NCI-H2029 (cell line): ENCODE data around the gene TTC19.
"Not testable (repeated sequence)": the region's sequence is repeated elsewhere in the genome, so short reads cannot be mapped to it uniquely, and the experiment has no call there.

Experiments
- DNase-seq: peaks from one replicate; lab custom pipeline; 2025; lab: John Stamatoyannopoulos, UW

TTC19 gene

DNA sequence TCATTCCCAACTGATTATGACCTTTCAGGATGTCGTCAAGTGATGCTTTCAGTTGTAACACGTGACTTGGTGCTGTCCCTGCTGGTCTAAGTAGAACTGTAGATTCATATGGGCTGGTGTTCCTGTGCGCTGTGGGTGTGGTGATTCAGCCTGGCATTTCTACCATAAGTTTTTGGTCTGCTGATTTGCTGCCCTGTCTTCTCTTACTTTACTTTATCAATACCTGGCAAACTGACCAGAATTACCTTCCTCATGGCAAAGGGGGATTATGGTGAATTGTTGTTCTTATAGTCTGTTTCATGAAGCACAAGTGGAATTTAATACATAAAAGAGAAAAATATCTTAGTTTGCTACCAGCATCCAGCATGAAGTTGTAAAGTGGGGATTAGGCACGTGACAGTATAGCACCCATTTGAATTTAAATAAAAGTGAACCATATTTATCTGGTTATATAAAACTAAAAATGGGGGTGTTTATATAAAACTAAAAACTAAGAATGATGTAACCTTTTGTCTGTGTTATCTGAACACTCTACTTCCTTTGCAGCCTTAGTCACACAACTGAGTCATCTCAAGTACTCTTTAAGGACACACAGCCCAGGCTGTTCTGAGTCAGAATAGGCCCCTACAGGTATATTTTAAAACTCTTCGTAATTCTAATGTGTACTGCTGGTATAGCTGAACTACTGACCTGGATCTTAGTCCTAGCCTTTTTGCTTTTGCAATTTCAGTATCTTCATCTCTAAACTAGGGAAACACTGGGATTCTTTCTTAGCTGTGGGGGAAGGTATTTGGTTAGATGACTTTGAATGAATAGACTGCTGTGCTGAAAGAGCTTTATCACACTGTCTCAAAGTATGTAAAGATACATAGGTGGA, 28.3 kb downstream of the TTC19 start:
- no peak for DNase-seq

DNA sequence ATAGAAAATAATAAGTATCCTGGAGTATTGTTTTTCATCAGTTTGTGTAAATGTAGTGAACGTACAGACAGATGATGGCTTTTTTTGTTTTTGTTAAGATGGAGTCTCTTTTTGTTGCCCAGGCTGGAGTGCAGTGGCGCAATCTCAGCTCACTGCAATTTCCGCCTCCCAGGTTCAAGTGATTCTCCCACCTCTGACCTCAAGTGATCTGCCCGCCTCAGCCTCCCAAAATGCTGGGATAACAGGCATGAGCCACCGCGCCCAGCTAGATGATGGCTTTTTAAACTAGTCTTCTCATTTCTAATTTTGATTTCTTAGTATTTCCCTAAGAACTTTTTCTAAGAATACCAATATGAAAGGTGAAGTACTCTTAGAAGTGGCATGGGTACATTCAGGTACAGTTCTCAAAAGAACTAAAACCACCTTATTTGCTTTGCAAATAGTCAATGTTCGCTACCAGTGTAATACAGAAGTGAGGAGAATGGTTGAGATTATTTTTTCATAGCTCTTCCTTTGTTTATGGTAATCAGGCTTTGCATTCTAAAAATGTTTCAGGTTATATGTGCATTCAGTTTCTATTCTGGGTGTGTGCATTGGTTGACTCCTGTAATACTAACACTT, 34.2 kb downstream of the TTC19 start:
- DNase-seq, result no peak

DNA sequence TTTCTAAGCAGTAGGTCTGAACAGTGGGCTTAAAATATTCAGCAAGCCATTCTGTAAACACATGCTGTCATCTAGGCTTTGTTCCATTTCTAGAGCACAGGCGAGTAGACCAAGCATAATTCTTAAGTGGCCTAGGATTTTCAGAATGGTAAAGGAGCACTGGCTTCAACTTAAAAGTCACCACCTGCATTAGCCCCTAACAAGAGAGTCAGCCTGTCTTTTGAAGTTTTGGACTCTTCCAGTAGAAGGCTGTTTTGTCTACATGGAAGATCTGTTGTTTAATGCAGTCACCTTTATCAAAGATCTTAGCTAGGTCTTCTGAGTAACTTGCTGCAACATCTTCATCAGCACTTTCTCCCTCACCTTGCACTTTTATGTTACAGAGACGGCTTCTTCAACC, 36.6 kb downstream of the TTC19 start:
- DNase-seq, result no peak

DNA sequence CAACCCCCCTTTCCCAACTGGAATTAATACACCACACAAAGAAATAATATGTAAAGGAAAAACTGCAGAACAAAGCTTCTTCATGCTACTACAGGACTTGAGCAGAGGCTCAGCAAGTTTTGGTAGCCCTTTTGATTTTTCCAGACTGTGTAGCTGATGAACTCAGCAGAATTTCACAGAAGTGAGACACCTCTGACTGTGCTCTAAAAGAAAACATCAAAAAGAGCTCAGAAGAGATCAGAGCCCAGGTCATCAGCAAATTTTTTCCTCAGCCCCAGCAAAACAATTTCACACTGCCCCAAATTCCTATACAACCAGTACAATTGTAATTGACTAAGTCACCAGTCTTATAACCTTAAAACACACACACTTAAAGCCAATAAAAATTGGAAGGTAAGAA, 38.0 kb downstream of the TTC19 start:
- DNase-seq, result no peak

DNA sequence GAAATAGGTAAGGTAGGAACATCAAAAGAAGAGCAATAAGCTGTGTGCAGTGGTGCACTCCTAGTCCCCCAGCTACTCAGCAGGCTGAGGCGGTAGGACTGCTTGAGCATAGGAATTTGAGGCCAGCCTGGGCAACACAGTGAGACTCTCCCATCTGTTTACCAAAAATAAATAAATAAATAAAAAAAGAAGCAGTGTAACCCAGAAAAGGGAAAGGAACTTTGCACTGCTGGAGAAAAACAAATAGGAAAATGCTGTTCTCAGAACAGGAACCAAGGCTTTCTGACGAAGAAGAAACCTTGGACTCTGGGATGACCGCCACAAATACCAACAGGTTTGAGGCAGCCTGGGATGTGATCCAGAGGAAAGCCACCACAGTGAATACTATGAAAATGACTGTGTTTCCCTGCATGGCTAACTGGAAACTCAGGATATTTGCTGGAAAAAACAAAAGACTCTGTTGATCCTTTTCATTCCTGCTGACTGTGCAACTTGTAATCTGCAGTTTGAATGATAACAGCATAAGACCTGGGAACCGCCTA, 41.2 kb downstream of the TTC19 start:
- no peak for DNase-seq

DNA sequence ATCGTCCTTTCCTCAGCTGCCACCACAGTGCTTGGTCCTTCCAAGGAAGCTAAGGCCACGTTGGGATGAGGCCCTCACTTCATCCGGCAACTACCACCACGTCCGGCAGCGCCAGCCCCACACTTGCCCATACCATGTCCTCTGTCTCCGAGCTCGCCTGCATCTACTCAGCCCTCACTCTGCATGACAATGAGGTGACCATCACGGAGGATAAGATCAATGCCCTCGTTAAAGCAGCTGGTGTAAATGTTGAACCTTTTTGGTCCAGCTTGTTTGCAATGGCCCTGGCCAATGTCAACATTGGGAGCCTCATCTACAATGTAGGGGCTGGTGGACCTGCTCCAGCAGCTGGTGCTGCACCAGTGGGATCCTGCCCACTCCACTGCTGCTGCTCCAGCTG, 44.9 kb downstream of the TTC19 start:
- no peak for DNase-seq

DNA sequence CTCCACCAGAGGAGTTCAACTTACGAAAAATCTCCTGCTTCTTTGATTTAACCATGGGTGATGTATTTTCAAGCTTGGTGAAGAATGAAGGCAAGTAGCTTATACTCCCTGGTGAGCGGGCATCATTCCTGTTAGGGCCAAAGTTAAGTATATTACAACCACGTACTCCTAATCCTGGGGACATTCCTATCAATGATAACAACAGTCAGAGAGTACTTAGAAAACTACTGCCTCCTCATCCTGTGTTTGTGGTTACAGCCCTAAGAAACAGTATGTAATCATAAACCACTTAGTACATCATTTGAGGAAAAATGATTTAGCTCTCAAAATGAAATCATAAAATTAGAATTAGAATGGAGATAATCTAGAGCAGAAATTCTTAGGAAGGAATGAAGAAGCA, 47.3 kb downstream of the TTC19 start:
- no peak for DNase-seq

DNA sequence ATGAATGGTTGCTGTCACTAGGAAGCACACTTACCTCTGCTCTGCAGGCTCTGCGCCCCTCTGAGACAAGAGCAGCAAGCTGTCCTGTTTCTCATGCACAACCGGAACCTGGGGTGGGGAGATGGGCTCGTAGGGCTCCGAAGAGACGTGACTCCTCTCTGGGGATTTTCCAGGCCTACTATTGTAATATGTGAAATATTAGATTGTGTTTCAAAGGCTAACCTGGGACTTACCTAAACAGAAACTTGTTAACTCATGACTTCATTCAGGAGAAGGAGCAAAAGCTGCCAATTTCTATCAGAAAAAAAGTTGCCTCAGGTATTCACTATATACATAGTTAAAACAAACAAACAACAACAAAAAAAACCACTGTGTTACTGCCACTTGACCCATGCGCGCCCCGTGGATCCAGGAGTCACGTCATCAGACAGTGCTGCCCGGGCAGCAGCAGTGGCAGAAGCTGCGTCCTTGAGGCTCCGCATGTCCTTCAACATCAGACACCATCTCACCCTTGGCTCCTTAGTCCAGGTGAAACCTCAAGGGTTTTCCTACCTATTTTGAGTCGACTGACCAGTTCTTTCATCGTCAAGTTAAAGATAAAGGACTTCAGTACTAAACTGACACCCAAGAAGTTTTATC, 49.3 kb downstream of the TTC19 start:
- no peak for DNase-seq

DNA sequence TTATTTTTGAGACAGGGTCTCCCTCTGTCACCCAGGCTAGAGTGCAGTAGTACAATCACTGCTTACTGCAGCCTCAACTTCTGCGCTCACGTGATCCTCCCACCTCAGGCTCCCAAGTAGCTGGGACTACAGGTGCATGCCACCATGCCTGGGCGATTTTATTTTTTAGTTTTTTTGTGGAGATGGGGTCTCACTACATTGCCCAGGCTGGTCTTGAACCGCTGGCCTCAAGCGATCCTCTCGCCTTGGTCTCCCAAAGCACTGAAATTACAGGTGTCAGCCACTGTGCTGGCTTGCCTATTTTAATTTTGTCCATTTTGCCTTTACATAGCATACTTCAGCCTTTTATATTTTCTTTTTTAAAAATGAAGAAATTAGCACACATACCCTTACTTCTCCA, 51.2 kb downstream of the TTC19 start:
- DNase-seq, result no peak

DNA sequence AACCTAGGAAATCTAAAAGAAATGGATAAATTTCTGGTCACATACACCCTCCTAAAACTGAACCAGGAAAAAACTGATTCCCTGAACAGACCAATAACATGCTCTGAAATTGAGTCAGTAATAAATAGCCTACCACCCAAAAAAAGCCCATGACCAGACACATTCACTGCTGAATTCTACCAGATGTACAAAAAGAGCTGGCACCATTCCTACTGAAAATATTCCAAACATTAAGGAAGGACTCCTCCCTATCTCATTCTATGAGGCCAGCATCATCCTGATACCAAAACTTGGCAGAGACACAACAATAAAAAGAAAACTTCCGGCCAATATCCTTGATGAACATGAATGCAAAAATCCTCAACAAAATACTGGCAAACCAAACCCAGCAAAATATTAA, 52.9 kb downstream of the TTC19 start:
- DNase-seq, result no peak

DNA sequence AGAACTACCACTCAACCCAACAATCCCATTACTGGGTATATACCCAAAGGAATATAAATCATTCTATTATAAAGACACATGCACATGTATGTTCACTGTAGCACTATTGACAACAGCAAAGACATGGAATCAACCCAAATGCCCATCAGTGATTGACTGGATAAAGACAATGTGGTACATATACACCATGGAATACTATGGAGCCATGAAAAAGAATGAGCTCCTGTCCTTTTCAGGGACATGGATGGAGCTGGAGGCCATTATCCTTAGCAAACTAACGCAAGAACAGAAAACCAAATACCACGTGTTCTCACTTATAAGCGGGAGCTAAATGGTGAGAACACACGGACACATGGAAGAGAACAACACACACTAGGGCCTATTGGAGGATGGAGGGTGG, 55.5 kb downstream of the TTC19 start:
- not testable (repeated sequence) for DNase-seq

DNA sequence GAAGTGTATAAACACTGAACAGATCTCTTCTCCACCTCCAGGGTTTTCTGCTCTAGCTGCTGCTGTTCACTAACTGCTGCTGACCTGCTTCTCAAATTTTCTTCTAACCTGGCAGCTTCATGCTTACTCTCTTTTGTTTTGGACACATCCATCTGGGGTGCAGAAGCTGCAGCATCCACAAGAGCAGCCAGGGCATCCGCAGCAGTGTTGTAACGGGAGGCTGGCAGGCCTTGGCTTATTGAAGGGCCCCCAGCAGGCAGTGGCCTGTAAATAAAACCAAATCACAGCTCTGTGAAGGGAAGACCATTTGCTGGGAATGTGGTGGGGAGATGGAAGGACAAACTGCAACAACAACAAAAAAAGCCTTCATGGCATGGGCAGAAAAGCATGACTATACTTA, 62.0 kb downstream of the TTC19 start:
- DNase-seq, result no peak

DNA sequence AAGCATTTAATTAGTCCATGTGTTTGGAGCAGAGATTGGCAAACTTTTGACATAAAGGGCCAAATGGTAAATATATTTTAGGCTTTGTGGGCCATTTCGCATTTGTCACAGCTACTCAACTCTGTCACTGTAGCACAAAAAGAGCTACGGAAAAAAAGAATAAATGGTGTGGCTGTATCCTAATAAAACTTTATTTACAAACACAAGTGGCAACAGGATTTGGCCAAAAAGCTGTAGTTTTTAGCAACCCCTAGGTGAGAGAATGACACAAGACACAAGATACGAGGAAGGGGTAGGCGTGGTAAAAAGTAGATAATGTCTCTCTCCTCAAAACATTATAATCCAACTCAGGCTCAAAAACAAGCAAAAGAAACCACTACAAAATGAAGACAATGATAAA, 66.5 kb downstream of the TTC19 start:
- no peak for DNase-seq

DNA sequence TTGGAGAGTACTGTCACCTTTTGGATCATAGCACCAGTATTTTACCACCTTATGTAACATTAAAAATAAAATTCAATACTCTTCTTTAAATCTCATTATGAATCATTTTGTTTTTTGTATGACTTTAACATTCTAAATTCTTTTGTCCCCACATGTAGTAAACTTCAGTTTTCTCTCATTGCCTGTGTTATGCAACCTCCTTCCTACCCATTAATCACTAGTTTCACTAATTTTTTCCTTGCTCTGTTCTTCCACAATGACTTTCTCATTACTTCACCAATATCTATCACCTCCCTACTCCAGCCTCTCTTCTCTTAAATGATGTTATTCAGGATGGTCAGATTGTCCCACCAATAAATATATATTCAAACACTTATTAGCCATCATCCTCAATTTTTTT, 68.7 kb downstream of the TTC19 start:
- DNase-seq, result no peak

DNA sequence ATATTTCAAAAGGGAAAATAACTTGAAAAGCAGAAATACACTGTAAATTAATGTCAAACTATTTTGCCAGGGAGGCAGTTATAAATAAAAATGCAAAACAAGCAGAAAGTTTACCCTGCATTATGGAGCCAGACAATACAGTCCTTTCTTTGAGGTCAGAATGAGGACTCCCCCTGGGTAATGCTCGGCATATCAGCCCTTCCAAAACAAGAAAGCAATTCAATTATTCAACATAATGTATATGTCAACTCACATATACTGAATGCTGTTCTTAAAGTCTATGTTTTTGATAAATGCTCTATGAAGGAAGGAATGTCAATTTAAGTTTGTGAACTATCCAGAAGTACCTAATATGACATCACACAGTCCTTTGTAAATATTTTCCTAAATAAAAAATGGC, 72.4 kb downstream of the TTC19 start:
- DNase-seq, result no peak

DNA sequence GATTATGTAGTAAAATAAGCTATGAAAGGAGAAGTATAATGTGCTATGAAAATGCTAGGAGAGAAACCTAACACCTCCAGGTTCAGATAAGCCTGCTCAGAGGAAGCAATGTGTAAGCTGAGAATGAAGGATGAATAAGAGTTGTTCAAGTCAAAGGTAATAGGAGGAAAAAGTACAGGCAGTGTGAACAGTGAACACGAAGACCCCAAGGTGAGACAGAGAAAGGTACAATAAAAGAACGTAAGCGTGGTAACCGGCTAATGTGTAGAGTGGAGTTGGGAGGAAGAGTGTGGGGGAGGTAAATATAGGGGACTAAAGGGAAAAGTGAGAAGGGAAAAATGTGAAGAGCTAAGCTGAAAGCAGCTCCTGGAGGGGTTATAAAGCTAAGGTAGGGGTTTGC, 74.2 kb downstream of the TTC19 start:
- DNase-seq, result no peak

DNA sequence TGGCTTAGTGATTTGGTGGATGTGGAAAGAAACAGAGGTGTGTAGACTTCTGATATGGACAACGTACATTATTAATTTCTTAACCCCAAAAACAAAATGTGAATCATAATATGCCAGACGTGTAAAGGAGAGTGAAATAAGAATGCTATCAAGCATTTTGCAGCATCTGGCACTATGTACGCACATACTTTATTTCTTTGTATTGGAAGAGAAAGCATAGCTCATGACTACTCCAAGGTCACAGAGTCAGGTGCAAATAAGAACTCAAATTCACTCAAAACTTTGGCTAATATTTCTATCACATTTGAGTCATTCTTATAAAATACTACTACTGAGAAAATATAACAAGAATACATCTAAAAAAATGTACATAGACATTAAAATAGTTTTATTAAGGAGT, 74.8 kb downstream of the TTC19 start:
- no peak for DNase-seq

DNA sequence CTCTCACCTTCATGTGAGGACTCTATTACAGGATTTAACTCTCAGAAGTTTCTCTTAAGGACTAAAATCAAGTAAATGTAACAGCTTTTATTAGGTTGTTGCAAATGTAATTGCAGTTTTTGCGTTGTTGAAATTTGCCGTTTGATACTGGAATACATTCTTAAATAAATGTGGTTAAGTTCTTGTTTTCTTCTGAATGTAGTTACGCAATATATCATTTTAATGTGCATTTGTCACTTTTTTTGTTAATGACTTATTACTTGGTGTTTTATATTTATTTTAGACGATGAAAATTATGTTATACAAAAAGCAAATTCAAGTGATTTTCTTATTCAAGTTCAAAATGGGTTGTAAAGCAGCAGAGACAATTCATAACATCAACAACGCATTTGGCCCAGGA, 76.3 kb downstream of the TTC19 start:
- DNase-seq, result no peak
